GM21526 (cell line): Measurements from ENCODE around the gene P4HA1.
"Not testable (repeated sequence)": the region's sequence is repeated elsewhere in the genome, so short reads cannot be mapped to it uniquely, and the experiment has no call there.

Experiments used
- ATAC-seq: cut with Tn5 transposase; IDR thresholded peaks from one replicate; pipeline ENCODE4 v1.9.1; 2021; ENCODE audit warnings: moderate library complexity; ENCODE audit not compliant: unreplicated experiment, low FRiP score

Gene P4HA1

GRCh38 chr10:73096449-73097304 is at the start of gene P4HA1:
Gene P4HA1 (minus strand): TSS chr10:73096866. CDS start chr10:73074883, 21,983 bp downstream.
- peak; percentile 83 for ATAC-seq

- no peak for ATAC-seq
Measured at GRCh38 chr10:73141603-73142002, 44.9 kb upstream of the P4HA1 start.

- no peak for ATAC-seq
Measured at GRCh38 chr10:73139251-73139650, 42.6 kb upstream of the P4HA1 start.

GRCh38 chr10:73136627-73137026 is 40.0 kb upstream of the P4HA1 start:
- ATAC-seq: no peak

- no peak for ATAC-seq
Measured at GRCh38 chr10:73134727-73135126, 38.1 kb upstream of the P4HA1 start.

- ATAC-seq: no peak
Measured at GRCh38 chr10:73131913-73132686, 35.4 kb upstream of the P4HA1 start.

GRCh38 chr10:73131301-73131700 is 34.6 kb upstream of the P4HA1 start:
- no peak for ATAC-seq

GRCh38 chr10:73126343-73126742 is 29.7 kb upstream of the P4HA1 start:
- no peak for ATAC-seq

- ATAC-seq: no peak
Measured at GRCh38 chr10:73119952-73120351, 23.3 kb upstream of the P4HA1 start.

- no peak for ATAC-seq
Measured at GRCh38 chr10:73119457-73119856, 22.8 kb upstream of the P4HA1 start.

- peak; percentile 68 for ATAC-seq
Measured at GRCh38 chr10:73117976-73118743, 21.5 kb upstream of the P4HA1 start.

GRCh38 chr10:73116017-73116416 is 19.4 kb upstream of the P4HA1 start:
- no peak for ATAC-seq

- ATAC-seq: no peak
Measured at GRCh38 chr10:73113551-73113950, 16.9 kb upstream of the P4HA1 start.

- ATAC-seq: not testable (repeated sequence)
Measured at GRCh38 chr10:73112032-73112431, 15.4 kb upstream of the P4HA1 start.

- ATAC-seq: no peak
Measured at GRCh38 chr10:73110345-73110849, 13.7 kb upstream of the P4HA1 start, which contains the start of gene NUDT13. Gene NUDT13 (plus strand): TSS chr10:73110455. CDS start chr10:73114366, 3,911 bp downstream.

GRCh38 chr10:73109248-73109652 is 12.6 kb upstream of the P4HA1 start:
- ATAC-seq: not testable (repeated sequence)

GRCh38 chr10:73106301-73106700 is 9.6 kb upstream of the P4HA1 start:
- ATAC-seq: no peak

GRCh38 chr10:73099141-73099540 is 2.5 kb upstream of the P4HA1 start:
- no peak for ATAC-seq

- ATAC-seq: no peak
Measured at GRCh38 chr10:73097305-73097670, 622 bp upstream of the P4HA1 start.

- no peak for ATAC-seq
Measured at GRCh38 chr10:73096041-73096448, 621 bp downstream of the P4HA1 start.
